Measurements from ENCODE around the gene BARX2. TPM values are rescaled to one million over a fixed set of nuclear protein-coding genes. Genes with fewer than 3 reads are reported as not detected.

Gene BARX2
- total RNA-seq, 2 experiments from 2014 or later = 3.2 to 3.8 TPM

Other genes with a start within 250 kb of the BARX2 start
- 10 to 100 TPM in 1 of 2 experiments, 1 to 10 TPM in 1; 8.9 to 10.3 TPM for gene ARHGAP32, start 183.5 kb upstream of the BARX2 start, total RNA-seq

All from activated naive CD4-positive, alpha-beta T cell treated with anti-CD3 and anti-CD28 coated beads for 36 hours (primary cell).